Stimulated activated CD4-positive, alpha-beta T cell treated with anti-CD3 and anti-CD28 coated beads, Interleukin-12 subunit alpha, Interleukin-12 subunit beta, amount 100 ng/mL, for 24 hours (primary cell): Measurements from ENCODE around the gene CDV3.

Source experiments
- DNase-seq, 2 experiments: peaks; one replicate each; pipeline ENCODE4 v3.0.0-alpha.2; 2020; ENCODE audit warnings: low read depth in 2 of 2

The CDV3 gene

GRCh38 chr3:133568294-133569014 is 5.0 kb upstream of the CDV3 start:
- no peak for DNase-seq

GRCh38 chr3:133570139-133570936 is 3.1 kb upstream of the CDV3 start:
- DNase-seq, result no peak

- DNase-seq, result no peak
Observed at GRCh38 chr3:133570937-133571320, 2.6 kb upstream of the CDV3 start.

GRCh38 chr3:133572158-133573053 is 1.1 kb upstream of the CDV3 start:
- DNase-seq, result no peak

GRCh38 chr3:133573054-133573628 is 345 bp upstream of the CDV3 start:
- DNase-seq, result peak; percentile 100

GRCh38 chr3:133574260-133574881 is 885 bp downstream of the CDV3 start:
- DNase-seq, result peak; percentile 41 to 56

- no peak for DNase-seq
Observed at GRCh38 chr3:133575086-133575485, 1.6 kb downstream of the CDV3 start.

- no peak for DNase-seq
Observed at GRCh38 chr3:133576169-133576568, 2.7 kb downstream of the CDV3 start.

- no peak for DNase-seq
Observed at GRCh38 chr3:133578548-133579191, 5.2 kb downstream of the CDV3 start.

- DNase-seq, result no peak
Observed at GRCh38 chr3:133583396-133583795, 9.9 kb downstream of the CDV3 start.

GRCh38 chr3:133588035-133588434 is 14.5 kb downstream of the CDV3 start:
- DNase-seq, result no peak

GRCh38 chr3:133588784-133589465 is 15.4 kb downstream of the CDV3 start:
- DNase-seq, result no peak

- DNase-seq, result no peak
Observed at GRCh38 chr3:133589503-133589902, 16.0 kb downstream of the CDV3 start.

- DNase-seq, result no peak
Observed at GRCh38 chr3:133591271-133591742, 17.8 kb downstream of the CDV3 start.

- no peak for DNase-seq
Observed at GRCh38 chr3:133592843-133593242, 19.4 kb downstream of the CDV3 start.

GRCh38 chr3:133593243-133593642 is 19.8 kb downstream of the CDV3 start:
- no peak for DNase-seq

GRCh38 chr3:133595341-133595740 is 21.9 kb downstream of the CDV3 start:
- DNase-seq, result no peak

- DNase-seq, result no peak
Observed at GRCh38 chr3:133598405-133598804, 24.9 kb downstream of the CDV3 start.

- no peak for DNase-seq
Observed at GRCh38 chr3:133599280-133599679, 25.8 kb downstream of the CDV3 start.

GRCh38 chr3:133600572-133601081 is 27.1 kb downstream of the CDV3 start:
- no peak for DNase-seq
